ENCODE results near the gene CCDC192.
A peak's percentile ranks its signal among the peaks of the same experiment; 100 is the strongest.
"Not testable (repeated sequence)": the region's sequence is repeated elsewhere in the genome, so short reads cannot be mapped to it uniquely, and the experiment has no call there.

The CCDC192 gene

GRCh38 chr5:127741412-127741811 lies 38.2 kb downstream of the CCDC192 start:
- no peak overlapping the region for H3K27ac ChIP-seq
- in situ Hi-C loops (cut with HindIII; ENCODE audit: low pct_ligation_motif_present, low sequenced_read_pairs): no loop called here
- no peaks in the 10 kb centered on the region for H3K36me3 ChIP-seq (replicated peaks)
- H3K4me3 ChIP-seq (ENCODE audit: low read depth, low read length): no peak overlapping the region
- no peaks in the 10 kb centered on the region for H3K27me3 ChIP-seq (replicated peaks)
- no peak for TF ChIP-seq CTCF (IDR thresholded peaks at IDR 0.05; ENCODE audit: low read depth, low read length, missing control alignments)
- DNase-seq: no peak

GRCh38 chr5:127744241-127744640 lies 41.0 kb downstream of the CCDC192 start:
- no peak for TF ChIP-seq CTCF (IDR thresholded peaks at IDR 0.05; ENCODE audit: low read depth, low read length, missing control alignments)
- no peak overlapping the region for H3K4me3 ChIP-seq (ENCODE audit: low read depth, low read length)
- DNase-seq: no peak
- H3K27ac ChIP-seq: no peak overlapping the region
- no peaks in the 10 kb centered on the region for H3K27me3 ChIP-seq (replicated peaks)
- in situ Hi-C loops (cut with HindIII; ENCODE audit: low pct_ligation_motif_present, low sequenced_read_pairs): no loop called here
- H3K36me3 ChIP-seq (replicated peaks): no peaks in the 10 kb centered on the region

- H3K27me3 ChIP-seq (replicated peaks): no peaks in the 10 kb centered on the region
- DNase-seq: no peak
- no peak overlapping the region for H3K4me3 ChIP-seq (ENCODE audit: low read depth, low read length)
- TF ChIP-seq CTCF (IDR thresholded peaks at IDR 0.05; ENCODE audit: low read depth, low read length, missing control alignments): peak; percentile 47
- no peak overlapping the region for H3K27ac ChIP-seq
- in situ Hi-C loops (cut with HindIII; ENCODE audit: low pct_ligation_motif_present, low sequenced_read_pairs): no loop called here
- H3K36me3 ChIP-seq (replicated peaks): no peaks in the 10 kb centered on the region
These were observed 43.6 kb downstream of the CCDC192 start for GRCh38 chr5:127746756-127747155.

- in situ Hi-C loops (cut with HindIII; ENCODE audit: low pct_ligation_motif_present, low sequenced_read_pairs); DNase-seq; H3K4me3 ChIP-seq (ENCODE audit: low read depth, low read length); H3K36me3 ChIP-seq (replicated peaks); H3K27me3 ChIP-seq (replicated peaks); H3K27ac ChIP-seq: not testable (repeated sequence)
These were observed 49.5 kb downstream of the CCDC192 start for GRCh38 chr5:127752503-127753265.

- Histone ChIP-seq H3K36me3 (replicated peaks) (no peaks in the 10 kb centered on the region), H3K4me3 (ENCODE audit: low read depth, low read length) (no peak overlapping the region), H3K27ac (no peak overlapping the region), H3K27me3 (replicated peaks) (no peaks in the 10 kb centered on the region)
- no peak for TF ChIP-seq CTCF (IDR thresholded peaks at IDR 0.05; ENCODE audit: low read depth, low read length, missing control alignments)
- peak; percentile 67 for DNase-seq
- in situ Hi-C loops (cut with HindIII; ENCODE audit: low pct_ligation_motif_present, low sequenced_read_pairs): no loop called here
These were observed 51.1 kb downstream of the CCDC192 start for GRCh38 chr5:127754259-127754658.

GRCh38 chr5:127754706-127755105 lies 51.5 kb downstream of the CCDC192 start:
- no peak for TF ChIP-seq CTCF (IDR thresholded peaks at IDR 0.05; ENCODE audit: low read depth, low read length, missing control alignments)
- DNase-seq: no peak
- Histone ChIP-seq H3K27me3 (replicated peaks) (no peaks in the 10 kb centered on the region), H3K36me3 (replicated peaks) (no peaks in the 10 kb centered on the region), H3K4me3 (ENCODE audit: low read depth, low read length) (no peak overlapping the region), H3K27ac (no peak overlapping the region)
- in situ Hi-C loops (cut with HindIII; ENCODE audit: low pct_ligation_motif_present, low sequenced_read_pairs): no loop called here
